ENCODE results near the gene PAQR6. TPM values are rescaled to one million over a fixed set of nuclear protein-coding genes. Genes with fewer than 3 reads are reported as not detected.

PAQR6 gene
- total RNA-seq, 1 experiment from 2014 or later = 7.2 TPM

- peaks cover 3% of the 10 kb centered on the region for H3K4me1 ChIP-seq (ENCODE audit: insufficient read depth, low read length)
- H3K4me2 ChIP-seq (ENCODE audit: low read length) = no peak overlapping the region
- no peaks in the 10 kb centered on the region for H3K9me2 ChIP-seq (replicated peaks; ENCODE audit: low read length)
- no peak for DNase-seq
- H3K27ac ChIP-seq (ENCODE audit: low read length) = no peak overlapping the region
- intact Hi-C loops (cut with micrococcal nuclease) = no loop called here
- ChIA-PET POLR2A (ENCODE audit: unreplicated experiment) (no interaction called here), CTCF (no interaction called here)
- no peaks in the 10 kb centered on the region for H3F3A ChIP-seq (ENCODE audit: low read length, unreplicated experiment)
- H3K4me3 ChIP-seq (ENCODE audit: low read length) = no peak overlapping the region
- BruUV-seq (replicated peaks) = TSS peak; percentile 2
- H3K36me3 ChIP-seq (ENCODE audit: low read depth, low read length) = peaks cover 29% of the 10 kb centered on the region
- H3K27me3 ChIP-seq (ENCODE audit: low read length) = no peaks in the 10 kb centered on the region
- no peak overlapping the region for H3K9ac ChIP-seq (ENCODE audit: low read length)
- no peaks in the 10 kb centered on the region for H3K9me3 ChIP-seq (ENCODE audit: low read length)
- no peaks in the 10 kb centered on the region for H3K79me2 ChIP-seq (ENCODE audit: low read length)
- TF ChIP-seq EZH2 (IDR thresholded peaks at IDR 0.05; ENCODE audit: low read length, unreplicated experiment) (no peak), CTCF (conservative IDR thresholded peaks at IDR 0.05; ENCODE audit: low read depth, low read length) (no peak), EZH2phosphoT487 (IDR thresholded peaks at IDR 0.05; ENCODE audit: borderline replicate concordance, low read length) (no peak)
- H2AFZ ChIP-seq (ENCODE audit: low read length) = no peak overlapping the region
- no peaks in the 10 kb centered on the region for H4K20me1 ChIP-seq (ENCODE audit: low read length)
- peak; percentile 31 for ATAC-seq
Observed at GRCh38 chr1:156246781-156247459, 936 bp downstream of the PAQR6 start.

DNA sequence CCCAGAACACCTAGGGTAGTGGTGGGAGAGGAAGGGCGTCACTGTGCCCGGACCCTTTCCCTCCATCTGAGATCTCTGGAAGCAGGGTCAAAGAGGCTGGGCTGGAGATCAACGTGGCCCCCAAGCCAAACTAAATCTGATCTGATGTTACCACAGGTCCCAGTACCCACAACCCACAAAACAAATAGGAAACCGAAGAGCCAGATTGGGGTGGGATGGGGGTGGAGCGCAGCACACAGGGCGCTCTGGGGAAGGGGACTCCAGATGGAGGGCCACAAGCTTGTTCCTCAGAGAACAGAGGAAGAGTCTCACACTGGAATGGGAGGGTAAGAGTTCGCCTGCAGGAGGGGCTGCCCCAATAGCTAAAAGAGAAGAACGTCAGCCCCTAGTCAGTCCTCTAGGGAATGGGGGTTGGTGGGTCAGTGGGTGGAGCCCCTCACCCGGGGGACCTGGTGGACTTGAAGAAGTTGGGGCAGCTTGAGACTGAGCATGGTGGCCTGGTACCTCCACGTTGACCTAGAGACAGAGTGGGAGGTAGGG, 1.5 kb downstream of the PAQR6 start:
- no peak overlapping the region for H3K9ac ChIP-seq (ENCODE audit: low read length)
- no peak for ATAC-seq
- TF ChIP-seq EZH2 (IDR thresholded peaks at IDR 0.05; ENCODE audit: low read length, unreplicated experiment) = no peak
- TF ChIP-seq EZH2phosphoT487 (IDR thresholded peaks at IDR 0.05; ENCODE audit: borderline replicate concordance, low read length) = no peak
- TF ChIP-seq CTCF (conservative IDR thresholded peaks at IDR 0.05; ENCODE audit: low read depth, low read length) = no peak

More for the DNA sequence above, 1.5 kb downstream of the PAQR6 start:
- H2AFZ ChIP-seq (ENCODE audit: low read length) = no peak overlapping the region
- H3K4me2 ChIP-seq (ENCODE audit: low read length) = no peak overlapping the region
- no peak for DNase-seq
- no TSS peak for BruUV-seq (replicated peaks)
- no peaks in the 10 kb centered on the region for H4K20me1 ChIP-seq (ENCODE audit: low read length)
- no peak overlapping the region for H3K4me3 ChIP-seq (ENCODE audit: low read length)
- H3K36me3 ChIP-seq (ENCODE audit: low read depth, low read length) = peaks cover 23% of the 10 kb centered on the region
- H3K79me2 ChIP-seq (ENCODE audit: low read length) = no peaks in the 10 kb centered on the region
- H3K4me1 ChIP-seq (ENCODE audit: insufficient read depth, low read length) = peaks cover 9% of the 10 kb centered on the region
- no peaks in the 10 kb centered on the region for H3F3A ChIP-seq (ENCODE audit: low read length, unreplicated experiment)
- no peaks in the 10 kb centered on the region for H3K9me3 ChIP-seq (ENCODE audit: low read length)
- intact Hi-C loops (cut with micrococcal nuclease) = no loop called here
- ChIA-PET CTCF (no interaction called here), POLR2A (ENCODE audit: unreplicated experiment) (interaction anchor here (0.6 kb wide), 2 partner anchors 71 to 243 kb away, joined by 3 read pairs; no protein-coding TSS in a partner anchor)
- H3K27ac ChIP-seq (ENCODE audit: low read length) = no peak overlapping the region
- no peaks in the 10 kb centered on the region for H3K27me3 ChIP-seq (ENCODE audit: low read length)
- no peaks in the 10 kb centered on the region for H3K9me2 ChIP-seq (replicated peaks; ENCODE audit: low read length)

Measured in PC-3 (cell line).